HepG2 (cell line): ENCODE measurements around the gene RRP9. TPM values are rescaled to one million over a fixed set of nuclear protein-coding genes. Genes with fewer than 3 reads are reported as not detected.
A peak's percentile ranks its signal among the peaks of the same experiment; 100 is the strongest.

Experiments
- CBX1 ChIP-seq: IDR thresholded peaks from one replicate; pipeline ENCODE4 v1.6.1; 2016; ENCODE audit warnings: antibody characterized with exemption, low read depth
- ELF3 ChIP-seq: IDR thresholded peaks from 2 replicates; pipeline ENCODE4 v1.6.1; 2016; ENCODE audit warnings: missing genetic modification reagents, missing compliant biosample characterization
- FOXP4 ChIP-seq: sonication (generic); formaldehyde crosslinking; IDR thresholded peaks from 2 replicates; pipeline ENCODE4 v1.4.0; 2020; ENCODE audit warnings: missing genetic modification reagents
- GTF2F1 ChIP-seq: fragments of 150-350 bp; IDR thresholded peaks from 2 replicates; pipeline ENCODE4 v1.6.1; 2014; ENCODE audit warnings: low read length
- HDAC1 ChIP-seq: sonication (generic); formaldehyde crosslinking; IDR thresholded peaks from 2 replicates; pipeline ENCODE4 v1.5.1; 2020; ENCODE audit warnings: mild to moderate bottlenecking, missing genetic modification reagents
- HMGXB4 ChIP-seq, 2 experiments: sonication (generic) in 1 of 2; formaldehyde crosslinking in 1 of 2; IDR thresholded peaks; 2 replicates each; pipeline versions ENCODE4 v1.4.0 to v1.6.1; 2018 to 2020; ENCODE audit warnings: missing genetic modification reagents in 2 of 2, borderline replicate concordance in 1 of 2, low read depth in 1 of 2, mild to moderate bottlenecking in 1 of 2, missing biosample characterization in 1 of 2
- MYPOP ChIP-seq: sonication (generic); formaldehyde crosslinking; IDR thresholded peaks from 2 replicates; pipeline ENCODE4 v1.8.1; 2023; ENCODE audit warnings: mild to moderate bottlenecking, moderate library complexity, missing genetic modification reagents
- NR0B2 ChIP-seq: sonication (generic); formaldehyde crosslinking; IDR thresholded peaks from 2 replicates; pipeline ENCODE4 v1.4.0; 2020; ENCODE audit warnings: mild to moderate bottlenecking, missing genetic modification reagents
- PHF5A ChIP-seq: IDR thresholded peaks from one replicate; pipeline ENCODE4 v1.6.1; 2018; ENCODE audit warnings: low read depth, missing genetic modification reagents; ENCODE audit not compliant: unreplicated experiment
- SIN3A ChIP-seq: IDR thresholded peaks from 2 replicates; pipeline ENCODE4 v1.6.1; 2011; ENCODE audit warnings: low read depth, mild to moderate bottlenecking, control low read depth, low read length, borderline replicate concordance
- SMAD3 ChIP-seq: sonication (generic); formaldehyde crosslinking; IDR thresholded peaks from 2 replicates; pipeline ENCODE4 v1.4.0; 2020; ENCODE audit warnings: missing genetic modification reagents
- SNAI1 ChIP-seq: sonication (generic); formaldehyde crosslinking; IDR thresholded peaks from 2 replicates; pipeline ENCODE4 v1.5.0; 2020; ENCODE audit warnings: mild to moderate bottlenecking, missing genetic modification reagents, borderline replicate concordance
- SPEN ChIP-seq: sonication (generic); formaldehyde crosslinking; IDR thresholded peaks from 2 replicates; pipeline ENCODE4 v1.5.1; 2020; ENCODE audit warnings: low read depth, mild to moderate bottlenecking, missing genetic modification reagents
- TCF7 ChIP-seq: sonication (generic); IDR thresholded peaks from 2 replicates; pipeline ENCODE4 v1.6.1; 2016; ENCODE audit warnings: antibody characterized with exemption, low read depth
- ZGPAT ChIP-seq: IDR thresholded peaks from 2 replicates; pipeline ENCODE4 v1.6.1; 2016; ENCODE audit warnings: mild to moderate bottlenecking
- ZKSCAN1 ChIP-seq: fragments of 150-350 bp; IDR thresholded peaks from 2 replicates; pipeline ENCODE4 v1.6.1; 2014; ENCODE audit warnings: low read length
- ZNF337 ChIP-seq: sonication (generic); formaldehyde crosslinking; IDR thresholded peaks from 2 replicates; pipeline ENCODE4 v1.5.1; 2020; ENCODE audit warnings: missing genetic modification reagents, low read depth, mild to moderate bottlenecking, borderline replicate concordance
- ZNF570 ChIP-seq: sonication (generic); formaldehyde crosslinking; IDR thresholded peaks from 2 replicates; pipeline ENCODE4 v1.4.0; 2020; ENCODE audit warnings: mild to moderate bottlenecking, missing genetic modification reagents, borderline replicate concordance
- ZNF761 ChIP-seq: sonication (generic); formaldehyde crosslinking; conservative IDR thresholded peaks from 2 replicates; pipeline ENCODE4 v1.4.0; 2020; ENCODE audit warnings: mild to moderate bottlenecking, missing genetic modification reagents
- ZNF781 ChIP-seq: sonication (generic); formaldehyde crosslinking; IDR thresholded peaks from 2 replicates; pipeline ENCODE4 v1.5.1; 2020; ENCODE audit warnings: borderline replicate concordance, mild to moderate bottlenecking, missing genetic modification reagents; ENCODE audit errors: not compliant biosample characterization
- ZNF883 ChIP-seq: sonication (generic); formaldehyde crosslinking; IDR thresholded peaks from 2 replicates; pipeline ENCODE4 v1.5.1; 2020; ENCODE audit warnings: mild to moderate bottlenecking, missing genetic modification reagents; ENCODE audit errors: not compliant biosample characterization
- polyA plus RNA-seq, 8 experiments: library from polyadenylated mRNA; depleted of rRNA in 3 of 8; stranded (reverse) in 7 of 8; unstranded in 1 of 8; fragments of >200 nt; fragmentation: Illumina TruSeq in 4 of 8; extraction: Trizol in 4 of 8; gene quantifications; 2 replicates each; pipeline versions ENCODE4 v1.2.1 to v1.2.3, GENCODE V29; 2011 to 2016; ENCODE audit warnings: low read depth in 4 of 8, missing spikeins in 1 of 8, mixed read lengths in 1 of 8; ENCODE audit not compliant: insufficient read depth in 1 of 8
- total RNA-seq, 5 experiments: library from RNA; depleted of rRNA; stranded (reverse); fragments of >200 nt; fragmentation: Illumina TruSeq; extraction: Trizol; gene quantifications; 2 replicates each; pipeline ENCODE4 v1.2.3, GENCODE V29; 2016; ENCODE audit warnings: low read depth in 1 of 5

The RRP9 gene
- total and polyA plus RNA-seq, 2 of the 13 experiments (the other 11 are each of a cell fraction or from before 2014, with no cell fraction given), result 14.8 to 44.0 TPM

- TF ChIP-seq HMGXB4 (CRISPR knock-in tag; IDR thresholded peaks at IDR 0.05; ENCODE audit: borderline replicate concordance in 1 of 2, low read depth in 1 of 2), result peak in 1 of 2 experiments; percentile 58; a peak in 1 of 4 replicates
- no peak for TF ChIP-seq SMAD3 (CRISPR knock-in tag)
- no peak for TF ChIP-seq SPEN (CRISPR knock-in tag)
- 0 out of 2 replicates have a peak, but pooled peaks have one; percentile 15 for TF ChIP-seq MYPOP (CRISPR knock-in tag)
- no peak for TF ChIP-seq GTF2F1
- TF ChIP-seq CBX1, result no peak
- no peak for TF ChIP-seq FOXP4 (CRISPR knock-in tag)
- TF ChIP-seq ZNF570 (CRISPR knock-in tag), result no peak
- no peak for TF ChIP-seq ZNF781
- no peak for TF ChIP-seq ZNF883
- TF ChIP-seq ZNF761 (CRISPR knock-in tag), result peak; percentile 56; the same call in 1 of the 2 replicates
- no peak for TF ChIP-seq ZGPAT (CRISPR knock-in tag)
- TF ChIP-seq HDAC1 (CRISPR knock-in tag), result no peak
- TF ChIP-seq ZNF337 (CRISPR knock-in tag), result no peak
- no peak for TF ChIP-seq NR0B2
- TF ChIP-seq PHF5A (CRISPR knock-in tag), result no peak
- no peak for TF ChIP-seq ELF3 (CRISPR knock-in tag)
- TF ChIP-seq SNAI1 (CRISPR knock-in tag), result no peak
- TF ChIP-seq ZKSCAN1, result no peak
- TF ChIP-seq TCF7, result no peak
- 0 out of 2 replicates have a peak, but pooled peaks have one; percentile 47 for TF ChIP-seq SIN3A
Observed at GRCh38 chr3:51968170-51968775, 26.6 kb upstream of the RRP9 start (continued).
